T-helper 2 cell treated with Interferon-gamma antibody and Interleukin-4, amounts not matched to agents 5 μg/mL and 100 μg/mL, for 36 hours (primary cell): Measurements from ENCODE around the gene NEURL2.

Source experiments
- DNase-seq: peaks from one replicate; pipeline ENCODE4 v3.0.0; 2021; ENCODE audit warnings: low spot score
- H3K27ac Mint-ChIP-seq: one replicate; pipeline ENCODE4 v1.8.0; 2021; ENCODE audit warnings: mild to moderate bottlenecking, mixed read lengths
- H3K27me3 Mint-ChIP-seq: one replicate; pipeline ENCODE4 v1.8.0; 2021; ENCODE audit warnings: low read depth, mixed read lengths
- H3K36me3 Mint-ChIP-seq: one replicate; pipeline ENCODE4 v1.8.0; 2021; ENCODE audit warnings: low read depth, mixed read lengths
- H3K4me1 Mint-ChIP-seq: one replicate; pipeline ENCODE4 v1.8.0; 2021; ENCODE audit warnings: low read depth, mixed read lengths
- H3K4me3 Mint-ChIP-seq: one replicate; pipeline ENCODE4 v1.8.0; 2022; ENCODE audit warnings: mild to moderate bottlenecking, moderate library complexity, mixed read lengths
- H3K9me3 Mint-ChIP-seq: one replicate; pipeline ENCODE4 v1.8.0; 2021; ENCODE audit warnings: mixed read lengths

Gene NEURL2

GRCh38 chr20:45926731-45927070, 35.7 kb upstream of the NEURL2 start:
- Mint-ChIP-seq H3K36me3 (no peaks in the 10 kb centered on the region), H3K4me1 (no peaks in the 10 kb centered on the region), H3K9me3 (no peaks in the 10 kb centered on the region), H3K27ac (no peak overlapping the region), H3K27me3 (peaks cover 8% of the 10 kb centered on the region), H3K4me3 (no peak overlapping the region)
- no peak for DNase-seq

DNA sequence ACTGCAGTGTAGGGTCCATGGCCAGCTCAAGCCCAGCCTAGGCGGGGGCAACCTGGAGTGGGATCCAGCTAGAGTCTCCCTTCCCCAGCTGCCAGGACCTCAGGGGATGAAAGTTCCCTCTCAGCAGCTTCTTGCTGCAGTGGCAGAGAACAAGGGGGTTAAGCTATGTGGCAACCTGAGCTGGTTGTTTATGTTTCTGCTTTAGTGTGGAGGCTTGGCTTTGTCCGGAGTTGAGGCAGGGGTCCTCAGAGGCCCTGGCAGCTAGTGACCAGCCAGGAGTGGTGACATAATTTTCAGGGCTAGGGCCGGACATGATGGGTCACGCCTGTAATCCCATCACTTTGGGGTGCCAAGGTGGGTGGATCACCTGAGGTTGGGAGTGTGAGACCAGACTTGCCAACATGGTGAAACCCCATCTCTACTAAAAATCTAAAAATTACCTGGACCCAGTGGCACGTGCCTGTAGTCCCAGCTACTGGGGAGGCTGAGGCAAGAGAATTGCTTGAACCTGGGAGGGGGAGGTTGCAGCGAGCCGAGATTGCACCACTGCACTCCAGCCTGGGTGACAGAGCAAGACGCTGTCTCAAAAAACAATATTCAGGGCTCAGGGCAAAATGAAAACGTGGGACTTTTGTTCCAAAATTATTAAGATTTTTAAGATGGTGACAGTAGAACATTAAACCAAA, 35.0 kb upstream of the NEURL2 start:
- Mint-ChIP-seq H3K9me3 (no peaks in the 10 kb centered on the region), H3K27me3 (peaks cover 14% of the 10 kb centered on the region), H3K4me3 (no peak overlapping the region), H3K36me3 (no peaks in the 10 kb centered on the region), H3K4me1 (no peaks in the 10 kb centered on the region), H3K27ac (no peak overlapping the region)
- DNase-seq = no peak

DNA sequence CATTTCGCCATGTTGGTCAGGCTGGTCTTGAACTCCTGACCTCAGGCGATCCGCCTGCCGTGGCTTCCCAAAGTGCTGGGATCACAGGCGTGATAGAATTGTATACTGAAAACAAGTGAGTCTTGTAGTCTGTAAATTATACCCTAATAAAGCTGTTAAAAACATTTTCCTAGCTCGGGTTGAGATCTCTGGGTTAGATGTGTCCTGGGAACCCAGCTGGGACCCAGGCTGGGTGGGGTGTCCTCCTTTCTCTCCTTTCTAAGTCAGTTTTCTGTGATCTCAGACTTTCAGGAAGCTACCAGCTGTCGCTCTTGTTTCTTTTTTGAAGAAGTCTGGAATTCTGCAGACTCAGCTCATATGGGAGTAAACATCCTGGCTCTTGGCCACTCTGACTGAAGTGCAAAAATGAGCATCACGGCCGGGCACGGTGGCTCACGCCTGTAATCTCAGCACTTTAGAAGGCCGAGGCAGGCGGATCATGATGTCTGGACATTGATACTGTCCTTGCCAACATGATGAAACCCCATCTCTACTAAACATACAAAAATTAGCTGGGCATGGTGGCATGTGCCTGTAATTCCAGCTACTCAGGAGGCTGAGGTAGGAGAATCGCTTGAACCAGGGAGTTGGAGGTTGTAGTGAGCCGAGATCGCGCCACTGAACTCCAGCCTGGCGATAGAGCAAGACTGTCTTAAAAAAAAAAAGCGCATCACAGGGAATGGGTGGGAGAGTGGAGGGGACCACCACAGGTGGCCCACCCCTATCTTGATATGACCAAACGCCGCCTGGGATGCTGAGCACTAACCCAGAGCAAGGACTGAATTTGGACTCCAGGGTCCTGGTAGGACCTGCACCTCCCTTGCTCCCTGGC, 33.6 kb upstream of the NEURL2 start:
- peaks cover 24% of the 10 kb centered on the region for H3K27me3 Mint-ChIP-seq
- H3K4me3 Mint-ChIP-seq = no peak overlapping the region
- no peak for DNase-seq
- H3K4me1 Mint-ChIP-seq = no peaks in the 10 kb centered on the region
- H3K27ac Mint-ChIP-seq = no peak overlapping the region
- no peaks in the 10 kb centered on the region for H3K9me3 Mint-ChIP-seq
- H3K36me3 Mint-ChIP-seq = no peaks in the 10 kb centered on the region

DNA sequence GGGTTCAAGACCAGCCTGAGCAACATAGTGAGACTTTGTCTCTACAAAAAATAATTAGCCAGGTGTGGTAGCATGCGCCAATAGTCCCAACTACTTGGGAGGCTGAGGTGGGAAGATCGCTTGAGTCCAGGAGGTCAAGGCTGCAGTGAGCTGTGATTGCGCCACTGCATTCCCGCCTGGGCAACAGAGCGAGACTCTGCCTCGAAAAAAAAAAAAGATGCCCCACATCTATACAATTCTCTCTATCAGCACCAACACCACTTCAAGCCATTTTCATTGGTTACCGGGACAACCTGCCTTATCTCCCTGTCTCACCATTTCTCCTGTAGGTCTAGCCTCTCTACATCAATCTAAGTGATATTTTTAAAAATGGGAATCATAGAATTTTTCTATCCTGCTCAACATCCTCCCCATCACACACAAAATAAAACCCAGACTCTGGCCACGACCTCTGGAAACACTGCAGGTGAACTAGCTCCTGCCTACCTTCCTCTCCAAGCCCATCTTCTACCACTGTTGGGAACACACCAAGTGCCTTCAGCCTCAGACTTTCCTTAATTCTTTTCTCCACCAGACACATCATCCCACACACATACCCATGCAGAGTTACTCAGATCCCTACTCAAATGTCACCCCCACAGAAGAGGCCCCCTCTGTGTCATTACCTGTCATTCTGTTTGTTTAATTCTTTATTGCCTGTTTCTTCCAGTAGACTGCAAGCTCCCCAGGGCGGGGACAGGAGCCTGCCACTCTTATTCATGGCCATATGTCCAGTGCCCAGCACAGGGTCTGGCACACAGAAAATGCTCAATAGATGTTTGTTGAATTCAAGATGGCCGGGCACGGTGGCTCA, 30.6 kb upstream of the NEURL2 start:
- Mint-ChIP-seq H3K4me3 (no peak overlapping the region), H3K4me1 (no peaks in the 10 kb centered on the region), H3K36me3 (no peaks in the 10 kb centered on the region), H3K27me3 (peaks cover 30% of the 10 kb centered on the region), H3K27ac (no peak overlapping the region), H3K9me3 (no peaks in the 10 kb centered on the region)
- DNase-seq = no peak

GRCh38 chr20:45920462-45921336, 29.7 kb upstream of the NEURL2 start:
- DNase-seq = no peak
- no peaks in the 10 kb centered on the region for H3K36me3 Mint-ChIP-seq
- peaks cover 34% of the 10 kb centered on the region for H3K27me3 Mint-ChIP-seq
- no peaks in the 10 kb centered on the region for H3K9me3 Mint-ChIP-seq
- H3K4me3 Mint-ChIP-seq = no peak overlapping the region
- no peaks in the 10 kb centered on the region for H3K4me1 Mint-ChIP-seq
- no peak overlapping the region for H3K27ac Mint-ChIP-seq

- Mint-ChIP-seq H3K4me3 (no peak overlapping the region), H3K27me3 (peaks cover 34% of the 10 kb centered on the region), H3K36me3 (no peaks in the 10 kb centered on the region), H3K4me1 (no peaks in the 10 kb centered on the region), H3K27ac (no peak overlapping the region), H3K9me3 (no peaks in the 10 kb centered on the region)
- DNase-seq = no peak
Measured at GRCh38 chr20:45919542-45920399, 28.8 kb upstream of the NEURL2 start.

DNA sequence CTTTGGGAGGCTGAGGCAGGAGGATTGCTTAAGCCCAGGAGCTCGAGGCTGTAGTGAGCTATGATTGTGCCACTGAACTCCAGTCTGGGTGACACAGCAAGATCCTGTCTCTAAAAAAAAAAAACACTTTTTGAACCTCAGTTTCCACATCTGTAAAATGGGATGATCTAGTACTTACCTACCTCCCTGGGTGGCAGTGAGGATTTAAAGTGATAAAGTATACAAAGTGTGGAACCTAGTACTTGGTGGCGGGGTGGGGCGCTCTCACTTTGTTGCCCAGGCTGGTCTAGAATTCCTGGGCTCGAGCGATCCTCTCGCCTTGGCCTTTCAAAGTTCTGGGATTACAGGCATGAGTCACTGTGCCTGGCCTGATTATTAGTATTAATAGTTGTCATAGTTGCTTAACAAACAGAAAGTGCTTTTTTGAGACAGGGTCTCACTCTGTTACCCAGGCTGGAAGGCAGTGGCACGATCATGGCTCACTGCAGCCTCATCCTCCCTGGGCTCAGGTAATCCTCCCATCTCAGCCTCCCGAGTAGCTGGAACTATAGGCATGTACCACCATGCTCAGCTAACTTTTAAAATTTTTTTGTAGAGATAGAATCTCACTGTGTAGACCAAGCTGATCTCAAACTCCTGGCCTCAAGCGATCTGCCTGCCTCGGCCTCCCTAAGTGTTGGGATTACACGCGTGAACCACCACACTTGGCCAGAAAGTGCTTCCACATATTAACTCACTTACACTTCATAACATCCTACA, 27.9 kb upstream of the NEURL2 start:
- Mint-ChIP-seq H3K4me1 (no peaks in the 10 kb centered on the region), H3K27ac (no peak overlapping the region), H3K36me3 (no peaks in the 10 kb centered on the region), H3K27me3 (peaks cover 31% of the 10 kb centered on the region), H3K9me3 (no peaks in the 10 kb centered on the region), H3K4me3 (no peak overlapping the region)
- DNase-seq = no peak

DNA sequence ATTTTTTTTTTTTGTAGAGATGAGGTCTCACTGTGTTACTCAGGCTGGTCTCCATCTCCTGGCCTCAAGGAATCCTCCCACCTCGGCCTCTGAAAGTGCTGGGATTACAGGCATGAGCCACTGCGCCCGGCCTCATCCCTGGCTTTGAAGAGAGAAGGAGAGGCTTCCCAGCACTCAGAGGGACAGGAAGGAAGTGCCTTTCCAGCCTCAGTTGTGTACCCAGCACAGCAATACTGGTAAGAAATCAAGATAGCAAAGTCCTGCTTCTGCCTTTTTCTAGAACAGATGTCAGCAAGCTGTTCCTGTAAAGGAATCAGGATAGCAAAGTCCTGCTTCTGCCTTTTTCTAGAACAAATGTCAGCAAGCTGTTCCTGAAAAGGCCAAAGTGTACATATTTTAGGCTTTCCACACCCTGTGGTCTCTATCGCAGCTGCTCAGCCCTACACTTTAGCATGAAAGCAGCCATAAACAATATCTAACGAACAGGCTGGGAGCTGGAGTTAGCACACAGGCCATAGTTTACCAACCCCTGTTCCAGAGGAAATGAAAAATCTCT, 27.3 kb upstream of the NEURL2 start:
- no peak for DNase-seq
- no peaks in the 10 kb centered on the region for H3K36me3 Mint-ChIP-seq
- no peak overlapping the region for H3K27ac Mint-ChIP-seq
- peaks cover 31% of the 10 kb centered on the region for H3K27me3 Mint-ChIP-seq
- H3K4me1 Mint-ChIP-seq = no peaks in the 10 kb centered on the region
- H3K4me3 Mint-ChIP-seq = no peak overlapping the region
- no peaks in the 10 kb centered on the region for H3K9me3 Mint-ChIP-seq

DNA sequence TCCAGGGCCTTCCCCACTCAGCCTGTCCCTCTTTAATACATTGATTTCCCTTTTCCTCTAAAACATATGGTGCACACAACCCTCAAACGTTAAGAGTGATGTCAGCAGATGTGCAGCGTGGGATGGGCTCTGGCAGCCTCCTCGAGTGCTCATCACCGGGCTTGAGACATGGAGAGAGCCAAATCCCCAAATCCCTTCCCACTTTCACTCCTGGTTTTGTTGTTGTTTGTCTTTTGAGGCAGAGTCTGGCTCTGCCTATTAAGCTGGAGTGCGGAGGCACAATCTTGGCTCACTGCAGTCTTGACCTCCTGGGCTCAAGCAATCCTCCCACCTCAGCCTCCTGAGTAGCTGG, 26.8 kb upstream of the NEURL2 start:
- Mint-ChIP-seq H3K27ac (no peak overlapping the region), H3K27me3 (peaks cover 31% of the 10 kb centered on the region), H3K9me3 (no peaks in the 10 kb centered on the region), H3K4me3 (no peak overlapping the region), H3K36me3 (no peaks in the 10 kb centered on the region), H3K4me1 (no peaks in the 10 kb centered on the region)
- DNase-seq = no peak

GRCh38 chr20:45913116-45913515, 22.1 kb upstream of the NEURL2 start:
- no peak for DNase-seq
- Mint-ChIP-seq H3K27me3 (peaks cover 10% of the 10 kb centered on the region), H3K36me3 (no peaks in the 10 kb centered on the region), H3K4me1 (peaks cover 7% of the 10 kb centered on the region), H3K27ac (no peak overlapping the region), H3K9me3 (no peaks in the 10 kb centered on the region), H3K4me3 (no peak overlapping the region)

- H3K4me1 Mint-ChIP-seq = peaks cover 7% of the 10 kb centered on the region
- DNase-seq = no peak
- H3K4me3 Mint-ChIP-seq = peak overlapping the region; percentile 45
- no peaks in the 10 kb centered on the region for H3K9me3 Mint-ChIP-seq
- no peak overlapping the region for H3K27ac Mint-ChIP-seq
- H3K27me3 Mint-ChIP-seq = peaks cover 7% of the 10 kb centered on the region
- no peaks in the 10 kb centered on the region for H3K36me3 Mint-ChIP-seq
Measured at GRCh38 chr20:45912344-45912682, 21.3 kb upstream of the NEURL2 start.
